ENCODE data around the gene SKAP2. TPM values are rescaled to one million over a fixed set of nuclear protein-coding genes. Genes with fewer than 3 reads are reported as not detected.

SKAP2 gene
- total and polyA plus RNA-seq, 10 of the 15 experiments (the other 5 are each of a cell fraction or from before 2014, with no cell fraction given), result 10.9 to 40.6 (median 23.5) TPM

GRCh38 chr7:26863518-26864308 is 677 bp downstream of the SKAP2 start:
- CTCF ChIA-PET, result interaction anchor here (0.6 to 1.4 kb wide), 4 partner anchors 26 to 999 kb away, joined by 3 to 6 read pairs (median 4); no protein-coding TSS in a partner anchor
- TF ChIP-seq SUPT20H (IDR thresholded peaks at IDR 0.05; ENCODE audit: borderline replicate concordance, control insufficient read depth, low read depth, low read length) (no peak), MTA2 (IDR thresholded peaks at IDR 0.05; ENCODE audit: low read depth) (peak; percentile 57; the same call in 1 of the 2 replicates), CREM (IDR thresholded peaks at IDR 0.05; ENCODE audit: low read depth) (0 out of 2 replicates have a peak, but pooled peaks have one; percentile 15), NR2C2 (IDR thresholded peaks at IDR 0.05; ENCODE audit: borderline replicate concordance, control insufficient read depth, insufficient read length, low read depth) (no peak), SMAD5 (IDR thresholded peaks at IDR 0.05; ENCODE audit: low read depth) (peak; percentile 36; the same call in 1 of the 2 replicates), NR2C1 (IDR thresholded peaks at IDR 0.05) (no peak), NBN (IDR thresholded peaks at IDR 0.05) (no peak; the same call in 1 of the 2 replicates), NFIC (IDR thresholded peaks at IDR 0.05; ENCODE audit: low read depth, low read length) (peak; percentile 40; the same call in 1 of the 2 replicates), NR2F1 (conservative IDR thresholded peaks at IDR 0.05) (peak; percentile 48; the same call in 1 of the 2 replicates), GABPA (IDR thresholded peaks at IDR 0.05; ENCODE audit: low read depth) (peak; percentile 44; the same call in 1 of the 2 replicates), FOXK2 (IDR thresholded peaks at IDR 0.05) (no peak), TCF3 (IDR thresholded peaks at IDR 0.05; ENCODE audit: borderline replicate concordance, insufficient read depth, low read depth, low read length) (0 out of 2 replicates have a peak, but pooled peaks have one; percentile 16)
- TF ChIP-seq, protein P1, sequence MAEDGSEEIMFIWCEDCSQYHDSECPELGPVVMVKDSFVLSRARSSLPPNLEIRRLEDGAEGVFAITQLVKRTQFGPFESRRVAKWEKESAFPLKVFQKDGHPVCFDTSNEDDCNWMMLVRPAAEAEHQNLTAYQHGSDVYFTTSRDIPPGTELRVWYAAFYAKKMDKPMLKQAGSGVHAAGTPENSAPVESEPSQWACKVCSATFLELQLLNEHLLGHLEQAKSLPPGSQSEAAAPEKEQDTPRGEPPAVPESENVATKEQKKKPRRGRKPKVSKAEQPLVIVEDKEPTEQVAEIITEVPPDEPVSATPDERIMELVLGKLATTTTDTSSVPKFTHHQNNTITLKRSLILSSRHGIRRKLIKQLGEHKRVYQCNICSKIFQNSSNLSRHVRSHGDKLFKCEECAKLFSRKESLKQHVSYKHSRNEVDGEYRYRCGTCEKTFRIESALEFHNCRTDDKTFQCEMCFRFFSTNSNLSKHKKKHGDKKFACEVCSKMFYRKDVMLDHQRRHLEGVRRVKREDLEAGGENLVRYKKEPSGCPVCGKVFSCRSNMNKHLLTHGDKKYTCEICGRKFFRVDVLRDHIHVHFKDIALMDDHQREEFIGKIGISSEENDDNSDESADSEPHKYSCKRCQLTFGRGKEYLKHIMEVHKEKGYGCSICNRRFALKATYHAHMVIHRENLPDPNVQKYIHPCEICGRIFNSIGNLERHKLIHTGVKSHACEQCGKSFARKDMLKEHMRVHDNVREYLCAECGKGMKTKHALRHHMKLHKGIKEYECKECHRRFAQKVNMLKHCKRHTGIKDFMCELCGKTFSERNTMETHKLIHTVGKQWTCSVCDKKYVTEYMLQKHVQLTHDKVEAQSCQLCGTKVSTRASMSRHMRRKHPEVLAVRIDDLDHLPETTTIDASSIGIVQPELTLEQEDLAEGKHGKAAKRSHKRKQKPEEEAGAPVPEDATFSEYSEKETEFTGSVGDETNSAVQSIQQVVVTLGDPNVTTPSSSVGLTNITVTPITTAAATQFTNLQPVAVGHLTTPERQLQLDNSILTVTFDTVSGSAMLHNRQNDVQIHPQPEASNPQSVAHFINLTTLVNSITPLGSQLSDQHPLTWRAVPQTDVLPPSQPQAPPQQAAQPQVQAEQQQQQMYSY (CRISPR knock-in tag; IDR thresholded peaks at IDR 0.05), result no peak
- TF ChIP-seq, protein P2, sequence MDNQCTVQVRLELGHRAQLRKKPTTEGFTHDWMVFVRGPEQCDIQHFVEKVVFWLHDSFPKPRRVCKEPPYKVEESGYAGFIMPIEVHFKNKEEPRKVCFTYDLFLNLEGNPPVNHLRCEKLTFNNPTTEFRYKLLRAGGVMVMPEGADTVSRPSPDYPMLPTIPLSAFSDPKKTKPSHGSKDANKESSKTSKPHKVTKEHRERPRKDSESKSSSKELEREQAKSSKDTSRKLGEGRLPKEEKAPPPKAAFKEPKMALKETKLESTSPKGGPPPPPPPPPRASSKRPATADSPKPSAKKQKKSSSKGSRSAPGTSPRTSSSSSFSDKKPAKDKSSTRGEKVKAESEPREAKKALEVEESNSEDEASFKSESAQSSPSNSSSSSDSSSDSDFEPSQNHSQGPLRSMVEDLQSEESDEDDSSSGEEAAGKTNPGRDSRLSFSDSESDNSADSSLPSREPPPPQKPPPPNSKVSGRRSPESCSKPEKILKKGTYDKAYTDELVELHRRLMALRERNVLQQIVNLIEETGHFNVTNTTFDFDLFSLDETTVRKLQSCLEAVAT (IDR thresholded peaks at IDR 0.05), result 0 out of 2 replicates have a peak, but pooled peaks have one; percentile 33
- TF ChIP-seq, protein P3, sequence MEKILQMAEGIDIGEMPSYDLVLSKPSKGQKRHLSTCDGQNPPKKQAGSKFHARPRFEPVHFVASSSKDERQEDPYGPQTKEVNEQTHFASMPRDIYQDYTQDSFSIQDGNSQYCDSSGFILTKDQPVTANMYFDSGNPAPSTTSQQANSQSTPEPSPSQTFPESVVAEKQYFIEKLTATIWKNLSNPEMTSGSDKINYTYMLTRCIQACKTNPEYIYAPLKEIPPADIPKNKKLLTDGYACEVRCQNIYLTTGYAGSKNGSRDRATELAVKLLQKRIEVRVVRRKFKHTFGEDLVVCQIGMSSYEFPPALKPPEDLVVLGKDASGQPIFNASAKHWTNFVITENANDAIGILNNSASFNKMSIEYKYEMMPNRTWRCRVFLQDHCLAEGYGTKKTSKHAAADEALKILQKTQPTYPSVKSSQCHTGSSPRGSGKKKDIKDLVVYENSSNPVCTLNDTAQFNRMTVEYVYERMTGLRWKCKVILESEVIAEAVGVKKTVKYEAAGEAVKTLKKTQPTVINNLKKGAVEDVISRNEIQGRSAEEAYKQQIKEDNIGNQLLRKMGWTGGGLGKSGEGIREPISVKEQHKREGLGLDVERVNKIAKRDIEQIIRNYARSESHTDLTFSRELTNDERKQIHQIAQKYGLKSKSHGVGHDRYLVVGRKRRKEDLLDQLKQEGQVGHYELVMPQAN (conservative IDR thresholded peaks at IDR 0.05), result no peak

More at GRCh38 chr7:26863518-26864308, 677 bp downstream of the SKAP2 start:
- Histone ChIP-seq H3K9me3 (replicated peaks; ENCODE audit: control insufficient read depth, insufficient read depth, low read length) (no peaks in the 10 kb centered on the region; the same call in 2 of the 3 replicates), H3K79me2 (ENCODE audit: control insufficient read depth, insufficient read depth, low read length) (peaks cover 10% of the 10 kb centered on the region), H3K4me1 (ENCODE audit: control insufficient read depth, insufficient read depth, low read length) (no peaks in the 10 kb centered on the region), H3K27me3 (replicated peaks in 1 of 2; ENCODE audit: control insufficient read depth in 2 of 2, insufficient read depth in 2 of 2, low read length in 1 of 2) (no peaks in the 10 kb centered on the region), H3K9ac (ENCODE audit: control insufficient read depth, insufficient read depth, low read length) (peak overlapping the region; percentile 81), H3K4me3 (peak overlapping the region; percentile 85), H3K4me2 (ENCODE audit: control insufficient read depth, insufficient read depth) (peak overlapping the region; percentile 24), H4K20me1 (ENCODE audit: control insufficient read depth, insufficient read depth) (no peaks in the 10 kb centered on the region), H2AFZ (ENCODE audit: control insufficient read depth, low read depth, low read length) (peak overlapping the region; percentile 86), H3K27ac (ENCODE audit: control insufficient read depth, insufficient read depth) (peak overlapping the region; percentile 70), H3K36me3 (ENCODE audit: control insufficient read depth in 2 of 2, insufficient read depth in 2 of 2, low read length in 1 of 2) (no peaks in the 10 kb centered on the region)
- ChIA-PET RAD21 (ENCODE audit: unreplicated experiment) (interaction anchor here (0.8 to 2.3 kb wide), 12 partner anchors 9 to 971 kb away, joined by 3 to 14 read pairs (median 4); partner anchors contain the start of gene HOXA1), SMC1A (ENCODE audit: uncharacterized antibody, unreplicated experiment) (interaction anchor here (0.8 to 2.8 kb wide), 12 partner anchors 10 to 286 kb away, joined by 3 to 20 read pairs (median 5); no protein-coding TSS in a partner anchor), POLR2A (interaction anchor here (0.8 to 3.2 kb wide), 4 partner anchors 176 to 233 kb away, joined by 3 to 14 read pairs (median 4); partner anchors contain the start of gene HOXA1)
- WGBS (ENCODE audit: insufficient coverage, insufficient replicate concordance, low lambda C conversion rate, missing lambda C conversion rate), result 0% methylated on average over 13 of the region's 17 CpGs
- intact Hi-C loops (cut with micrococcal nuclease; ENCODE audit: unreplicated experiment), result loop anchor here (5.0 kb wide), 1 partner anchor 896 kb away; no protein-coding TSS in a partner anchor
- DNase-seq (ENCODE audit: low read depth, low spot score) (peak; percentile 37), FAIRE-seq (peak; percentile 68), ATAC-seq (peak; percentile 59)
- BruUV-seq (replicated peaks), result TSS peak; percentile 85
- in situ Hi-C loops (cut with MboI), result no loop called here

Measured in GM12878 (cell line).